Esophagus muscularis mucosa (tissue), 3 donors: ENCODE measurements around the gene AGBL1.

Experiments used
- POLR2A ChIP-seq: fragments of 450-650 bp; IDR thresholded peaks from one replicate; pipeline ENCODE4 v1.6.1; 2017; ENCODE audit warnings: antibody characterized with exemption, moderate library complexity, mild to moderate bottlenecking, low read depth
- POLR2AphosphoS5 ChIP-seq, 2 donors: sonication (generic); formaldehyde crosslinking; IDR thresholded peaks; one replicate each; pipeline ENCODE4 v1.6.1; 2017; ENCODE audit warnings: antibody characterized with exemption in 2 of 2
- TF ChIP-seq, protein P1 (sequence below), 3 experiments: fragments of 200-600 bp in 2 of 3; fragments of 450-650 bp in 1 of 3; sonication (generic) in 2 of 3; IDR thresholded peaks; one replicate each; pipeline ENCODE4 v1.5.1; 2017 to 2019; ENCODE audit warnings: antibody characterized with exemption in 3 of 3, mild to moderate bottlenecking in 2 of 3, moderate library complexity in 1 of 3

DNA sequence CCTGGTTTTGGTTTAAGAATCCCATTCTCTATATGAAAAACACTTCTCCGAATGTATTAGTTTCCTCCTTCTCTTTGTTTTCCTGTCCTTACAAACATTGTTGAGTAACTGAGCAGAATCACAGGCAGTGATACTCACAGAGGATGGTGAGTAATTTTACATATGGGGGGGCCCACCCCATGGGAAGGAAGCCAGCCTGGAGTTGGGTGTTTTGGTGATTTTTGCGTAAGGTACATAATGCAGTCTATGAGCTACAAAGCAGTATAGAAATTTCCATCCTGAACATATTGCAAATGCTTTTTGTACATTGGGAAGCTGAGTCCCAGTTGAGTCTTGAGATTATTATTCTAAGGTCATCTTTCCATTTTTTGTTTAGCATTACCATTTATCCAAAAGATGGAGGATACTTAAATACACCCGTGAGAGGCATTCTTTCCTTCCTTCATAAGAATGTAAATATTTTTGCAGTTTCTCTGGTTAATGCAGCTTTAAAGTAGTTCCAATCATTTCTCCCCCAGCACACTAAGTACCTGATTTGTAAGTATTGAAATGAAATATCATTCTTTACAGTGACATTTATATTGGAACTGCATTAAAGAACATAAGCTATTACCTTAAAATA lies 476.8 kb downstream of the AGBL1 start:
- TF ChIP-seq POLR2AphosphoS5 (IDR thresholded peaks at IDR 0.05), result no peak
- TF ChIP-seq POLR2A, result no peak
- TF ChIP-seq, protein P1, sequence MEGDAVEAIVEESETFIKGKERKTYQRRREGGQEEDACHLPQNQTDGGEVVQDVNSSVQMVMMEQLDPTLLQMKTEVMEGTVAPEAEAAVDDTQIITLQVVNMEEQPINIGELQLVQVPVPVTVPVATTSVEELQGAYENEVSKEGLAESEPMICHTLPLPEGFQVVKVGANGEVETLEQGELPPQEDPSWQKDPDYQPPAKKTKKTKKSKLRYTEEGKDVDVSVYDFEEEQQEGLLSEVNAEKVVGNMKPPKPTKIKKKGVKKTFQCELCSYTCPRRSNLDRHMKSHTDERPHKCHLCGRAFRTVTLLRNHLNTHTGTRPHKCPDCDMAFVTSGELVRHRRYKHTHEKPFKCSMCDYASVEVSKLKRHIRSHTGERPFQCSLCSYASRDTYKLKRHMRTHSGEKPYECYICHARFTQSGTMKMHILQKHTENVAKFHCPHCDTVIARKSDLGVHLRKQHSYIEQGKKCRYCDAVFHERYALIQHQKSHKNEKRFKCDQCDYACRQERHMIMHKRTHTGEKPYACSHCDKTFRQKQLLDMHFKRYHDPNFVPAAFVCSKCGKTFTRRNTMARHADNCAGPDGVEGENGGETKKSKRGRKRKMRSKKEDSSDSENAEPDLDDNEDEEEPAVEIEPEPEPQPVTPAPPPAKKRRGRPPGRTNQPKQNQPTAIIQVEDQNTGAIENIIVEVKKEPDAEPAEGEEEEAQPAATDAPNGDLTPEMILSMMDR (IDR thresholded peaks at IDR 0.05), result no peak
